GM19463 (cell line): ENCODE measurements around the gene ASIC2.

Source experiments
- ATAC-seq: cut with Tn5 transposase; IDR thresholded peaks from one replicate; pipeline ENCODE4 v1.9.1; 2021; ENCODE audit warnings: mild to moderate bottlenecking, moderate library complexity; ENCODE audit not compliant: unreplicated experiment

The ASIC2 gene

GRCh38 chr17:33292981-33293867, at the start of gene ASIC2:
Gene ASIC2, minus strand, starts transcription at chr17:33293295.
- no peak for ATAC-seq

GRCh38 chr17:33342025-33342424, 48.9 kb upstream of the ASIC2 start:
- ATAC-seq = no peak

- no peak for ATAC-seq
Observed at GRCh38 chr17:33338242-33338641, 45.1 kb upstream of the ASIC2 start.

DNA sequence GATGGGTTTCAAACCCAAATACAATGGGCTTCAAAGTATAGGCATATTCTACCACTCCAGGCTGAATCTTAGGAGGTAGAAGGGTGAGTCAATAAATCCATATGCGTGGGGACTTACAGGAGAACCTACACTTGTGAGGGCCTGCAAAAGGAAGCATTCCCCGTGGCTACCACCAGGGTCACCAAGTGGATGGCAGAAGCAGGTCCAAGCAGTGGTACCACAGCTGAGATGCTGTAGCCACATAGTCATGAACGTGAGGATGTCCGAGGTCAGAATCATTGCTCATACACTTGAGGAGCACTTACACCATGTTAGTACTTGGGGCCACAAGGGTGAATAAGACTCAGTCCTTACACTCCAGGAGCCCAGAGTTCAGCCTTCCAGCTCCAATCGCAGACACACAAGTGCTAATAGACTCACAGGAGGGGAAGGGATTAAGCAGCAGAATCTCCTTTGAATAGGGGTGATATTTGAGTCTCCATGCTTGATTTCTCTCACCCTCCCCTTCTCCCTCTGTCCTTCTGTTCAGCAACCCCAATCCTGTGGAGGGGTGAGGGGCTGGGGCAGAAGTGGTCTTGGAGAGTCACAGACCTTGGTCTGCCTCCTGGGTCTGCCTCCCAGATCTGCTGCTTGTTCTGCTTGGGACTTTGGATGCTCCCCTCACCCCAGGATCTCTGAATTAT, 42.5 kb upstream of the ASIC2 start:
- ATAC-seq = no peak

- no peak for ATAC-seq
Observed at GRCh38 chr17:33334703-33335102, 41.6 kb upstream of the ASIC2 start.

DNA sequence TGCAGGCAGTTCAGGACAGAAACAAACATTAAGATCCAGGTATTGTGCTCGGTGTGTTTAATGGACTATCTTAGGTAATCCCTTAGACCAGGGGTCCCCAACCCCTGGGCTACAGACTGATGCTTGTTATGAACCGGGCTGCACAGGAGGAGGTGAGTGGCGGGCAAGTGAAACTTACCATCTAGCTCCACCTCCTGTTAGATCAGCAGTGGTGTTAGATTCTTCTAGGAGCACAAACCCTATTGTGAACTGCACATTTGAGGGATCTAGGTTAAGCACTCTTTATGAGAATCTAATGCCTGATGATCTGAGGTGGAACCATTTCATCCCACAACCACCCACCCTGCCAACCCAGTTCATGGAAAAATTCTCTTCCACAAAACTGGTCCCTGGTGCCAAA, 37.8 kb upstream of the ASIC2 start:
- ATAC-seq = no peak

DNA sequence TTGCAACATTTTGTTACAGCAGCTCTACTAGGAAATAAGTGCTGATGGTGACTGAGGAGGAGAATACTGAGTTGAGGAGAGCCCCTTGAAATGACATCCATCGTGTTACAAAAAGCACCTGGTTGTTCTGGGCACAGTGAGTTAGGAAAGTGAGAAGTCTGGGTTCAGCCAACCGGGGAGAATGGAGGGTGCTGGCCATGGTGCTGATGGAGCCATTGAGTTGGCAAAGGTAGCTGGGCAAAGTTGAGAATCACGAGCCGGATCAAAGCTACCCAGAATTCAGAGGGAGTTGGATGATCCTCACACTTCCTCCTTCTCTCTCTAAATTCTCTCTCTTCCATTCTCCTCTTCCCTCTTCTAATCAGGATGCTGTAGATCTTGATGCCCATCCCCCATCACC, 35.0 kb upstream of the ASIC2 start:
- ATAC-seq = no peak

- ATAC-seq = no peak
Observed at GRCh38 chr17:33324736-33325135, 31.6 kb upstream of the ASIC2 start.

DNA sequence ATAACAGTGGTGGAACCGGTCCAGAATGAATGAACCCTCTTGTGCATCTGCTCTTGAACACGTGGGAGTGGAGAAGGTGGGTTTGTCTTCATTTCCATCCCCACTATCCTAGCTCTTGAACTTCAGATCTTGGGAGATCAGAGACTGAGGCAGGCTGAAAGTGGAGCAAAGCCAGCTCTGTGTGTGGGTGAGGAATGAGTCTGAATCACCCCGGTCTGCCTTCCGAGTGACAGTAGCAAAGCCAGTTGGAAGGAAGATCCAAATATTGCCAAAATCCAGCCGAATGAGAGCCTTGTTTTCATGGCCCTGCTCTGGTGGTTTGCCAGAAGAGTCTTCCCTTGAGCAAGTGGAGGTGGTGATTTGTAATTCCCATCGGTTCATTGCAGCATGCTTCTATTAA, 29.0 kb upstream of the ASIC2 start:
- no peak for ATAC-seq

- no peak for ATAC-seq
Observed at GRCh38 chr17:33318241-33318640, 25.1 kb upstream of the ASIC2 start.

DNA sequence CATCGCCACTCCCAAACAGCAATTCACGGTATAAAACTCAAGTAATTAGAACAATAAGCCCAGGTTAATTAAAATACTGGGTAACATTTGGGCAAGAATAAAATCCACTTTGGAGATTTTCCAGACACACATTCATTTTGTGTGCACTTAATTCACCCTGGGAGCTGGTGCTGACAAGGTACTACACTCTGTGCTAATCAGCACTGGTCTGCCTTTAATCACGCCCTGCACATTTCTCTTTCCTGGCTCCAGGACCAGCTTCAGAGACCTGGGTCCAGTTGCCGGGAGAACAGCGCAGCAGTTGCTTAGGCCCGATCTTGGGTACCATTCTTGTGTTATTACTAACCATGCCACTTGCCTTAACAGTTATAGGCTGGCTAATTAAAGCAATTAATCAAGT, 23.7 kb upstream of the ASIC2 start:
- no peak for ATAC-seq

DNA sequence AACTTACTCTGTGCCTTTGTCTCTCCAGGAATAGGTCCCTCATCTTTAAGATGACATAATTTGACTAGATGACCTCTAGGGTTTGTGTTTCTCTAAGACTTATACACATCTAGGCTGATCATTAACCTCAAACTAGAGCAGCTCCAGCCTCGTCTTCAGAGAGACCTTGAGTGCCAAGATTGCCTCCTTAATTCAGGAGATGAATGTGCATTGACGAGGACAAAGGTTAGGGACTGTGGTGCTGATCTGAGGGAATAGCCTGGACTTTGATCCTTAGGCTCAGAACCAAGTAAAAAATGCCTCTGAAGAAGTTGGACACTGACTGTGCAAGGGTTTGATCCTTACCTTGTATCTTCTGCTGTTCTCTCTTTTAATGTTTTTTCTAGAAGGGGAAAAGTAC, 17.2 kb upstream of the ASIC2 start:
- ATAC-seq = no peak

GRCh38 chr17:33303254-33303653, 10.2 kb upstream of the ASIC2 start:
- no peak for ATAC-seq

GRCh38 chr17:33302394-33302793, 9.3 kb upstream of the ASIC2 start:
- no peak for ATAC-seq

DNA sequence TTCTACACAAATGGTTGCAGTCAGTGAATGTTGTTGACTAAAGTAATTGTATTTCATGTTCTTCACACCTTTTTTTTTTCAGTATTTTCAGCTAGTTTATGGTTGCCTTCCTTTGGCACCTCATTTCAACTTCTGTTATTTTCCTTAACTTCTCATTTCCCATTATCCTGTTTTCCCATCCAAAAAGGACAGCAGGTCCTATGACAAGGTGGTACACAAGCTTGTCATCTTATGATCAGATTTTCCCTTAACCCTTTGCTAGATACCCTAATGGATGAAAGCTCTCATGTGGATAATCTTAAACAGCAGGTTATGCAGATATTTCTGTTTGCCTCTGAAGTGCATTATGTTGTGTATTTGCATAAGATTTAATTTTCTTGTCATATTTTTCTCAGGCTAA, 7.1 kb upstream of the ASIC2 start:
- ATAC-seq = no peak

DNA sequence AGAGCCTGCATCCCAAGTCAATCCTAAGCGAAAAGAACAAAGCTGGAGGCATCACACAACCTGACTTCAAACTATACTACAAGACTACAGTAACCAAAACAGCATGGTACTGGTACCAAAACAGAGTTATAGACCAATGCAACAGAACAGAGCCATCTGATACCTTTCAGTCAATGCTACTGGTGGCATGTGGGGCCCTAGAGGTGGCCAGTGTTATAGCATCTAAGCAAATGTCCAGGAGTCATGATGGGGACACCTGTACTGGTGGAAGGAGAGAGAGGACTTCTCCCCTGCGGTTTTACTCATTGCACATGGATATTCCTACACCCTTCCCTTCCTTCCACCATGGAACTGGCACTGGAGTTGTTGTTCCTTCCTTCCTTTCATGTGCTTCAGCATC, 6.0 kb upstream of the ASIC2 start:
- no peak for ATAC-seq

DNA sequence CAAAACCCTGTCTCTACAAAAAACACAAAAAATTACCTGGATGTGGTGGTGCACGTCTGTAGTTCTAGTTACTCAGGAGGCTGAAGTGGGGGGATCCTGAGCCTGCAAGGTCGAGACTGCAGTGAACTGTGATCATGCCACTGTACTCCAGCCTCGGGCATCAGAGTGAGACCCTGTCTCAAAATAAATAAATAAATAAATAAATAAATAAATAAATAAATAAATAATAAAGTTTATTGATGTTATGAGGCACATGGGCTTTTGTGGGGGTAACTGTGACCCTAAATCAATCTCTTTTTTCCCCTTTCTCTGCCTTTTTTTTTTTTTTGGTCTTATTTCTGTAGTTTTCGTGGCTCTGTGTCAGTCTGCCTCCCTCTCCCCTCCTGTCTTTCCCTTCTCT, 4.5 kb upstream of the ASIC2 start:
- no peak for ATAC-seq

GRCh38 chr17:33294994-33295393, 1.9 kb upstream of the ASIC2 start:
- no peak for ATAC-seq

DNA sequence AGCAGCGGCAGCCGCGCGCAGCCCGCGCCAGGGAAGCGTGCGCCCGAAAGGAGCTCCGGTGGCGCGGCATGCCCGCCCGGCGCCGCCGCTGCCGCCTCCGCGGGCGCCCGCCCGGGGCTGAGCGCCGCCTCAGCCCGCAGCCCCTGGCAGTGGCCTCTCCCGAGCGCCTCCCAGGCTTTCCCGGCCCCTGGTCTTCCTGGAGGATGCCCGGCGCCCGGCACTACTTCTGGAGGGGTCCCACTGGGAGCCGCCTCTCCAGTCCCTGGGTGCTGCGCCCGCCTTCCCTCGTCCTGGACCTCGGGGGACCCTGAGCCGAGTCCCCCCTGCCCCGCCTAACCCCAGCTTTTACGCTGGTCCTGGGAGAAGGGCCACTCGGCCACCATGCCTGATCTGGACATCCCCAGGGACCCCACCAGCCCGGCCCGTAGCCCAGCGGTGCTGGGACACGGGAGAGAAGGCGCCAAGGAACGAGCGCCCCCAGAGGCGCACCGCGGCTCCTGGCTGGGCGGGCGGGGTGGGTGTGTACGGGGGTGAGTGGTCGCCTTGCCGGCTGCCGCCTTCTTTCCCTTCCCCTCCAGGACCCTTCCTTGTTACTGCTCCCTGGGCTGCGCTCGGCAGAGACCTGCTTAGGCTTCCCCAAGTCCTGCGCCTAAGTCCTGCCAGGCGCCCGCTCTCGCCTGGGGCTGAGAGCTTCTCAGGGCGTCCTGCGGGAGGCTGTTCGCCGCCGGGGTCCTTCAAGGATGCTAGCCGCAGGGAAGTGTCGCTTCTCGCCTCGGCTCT, 704 bp downstream of the ASIC2 start:
- no peak for ATAC-seq

DNA sequence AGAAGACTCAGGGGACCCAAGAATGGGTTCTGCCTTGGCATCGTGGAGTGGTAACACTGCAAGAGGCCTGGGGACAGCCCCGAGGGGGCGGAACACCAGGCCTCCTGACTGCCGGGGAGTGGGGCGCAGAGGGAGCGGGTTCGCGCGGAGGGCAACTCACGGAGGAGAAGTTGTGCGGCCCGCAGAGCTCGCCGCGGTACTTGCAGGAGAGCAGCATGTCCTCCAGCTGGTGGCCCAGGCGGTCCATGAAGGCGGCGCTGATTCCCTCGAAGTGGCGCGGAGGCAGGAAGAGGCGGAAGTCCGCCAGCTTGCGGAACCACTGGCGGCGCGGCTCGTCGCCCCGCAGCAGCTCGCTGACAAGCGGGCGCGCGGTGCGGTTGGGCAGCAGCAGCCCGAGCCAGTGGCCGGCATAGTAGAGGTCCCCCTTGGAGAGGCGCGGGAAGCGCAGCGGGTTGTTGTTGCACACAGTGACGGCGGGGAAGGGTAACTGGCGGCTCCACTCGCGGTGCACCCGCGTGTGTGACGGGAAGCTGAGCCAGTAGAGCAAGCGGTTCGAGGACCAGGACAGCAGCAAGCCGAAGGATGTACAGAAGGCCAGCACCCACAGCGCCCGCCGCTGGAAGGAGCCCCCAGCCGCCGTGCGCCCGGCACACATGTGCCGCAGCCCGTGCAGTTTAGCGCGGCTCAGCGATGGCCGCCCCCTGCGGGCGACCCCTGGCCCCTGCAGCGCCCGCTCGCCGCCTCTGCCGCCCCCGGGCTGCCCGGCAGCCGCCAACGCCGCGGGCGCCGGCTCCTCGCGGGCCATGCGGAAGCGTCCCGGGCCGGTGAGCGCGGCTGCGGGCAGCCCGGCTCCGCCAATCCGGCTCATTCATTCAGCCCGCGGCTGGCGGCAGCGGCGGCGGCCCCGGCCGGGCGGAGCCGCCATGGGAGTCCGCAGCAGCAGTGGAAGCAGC, 1.6 kb downstream of the ASIC2 start:
- no peak for ATAC-seq

- ATAC-seq = no peak
Observed at GRCh38 chr17:33290253-33290652, 2.8 kb downstream of the ASIC2 start.
